ENCODE measurements around the gene CDK19. TPM values are rescaled to one million over a fixed set of nuclear protein-coding genes. Genes with fewer than 3 reads are reported as not detected.
"Not testable (repeated sequence)": the region's sequence is repeated elsewhere in the genome, so short reads cannot be mapped to it uniquely, and the experiment has no call there.

Gene CDK19
- total RNA-seq, 1 donor = 7.9 TPM

GRCh38 chr6:110826236-110827129 lies 11.2 kb upstream of the CDK19 start:
- Histone ChIP-seq H3K9me3 (ENCODE audit: low read depth, low read length) (no peaks in the 10 kb centered on the region), H3K4me3 (ENCODE audit: low read length) (no peak overlapping the region), H3K4me1 (ENCODE audit: insufficient read depth, low read length) (peaks cover 37% of the 10 kb centered on the region), H3K27me3 (ENCODE audit: insufficient read depth, low read length) (no peaks in the 10 kb centered on the region)

GRCh38 chr6:110823146-110823545 lies 7.9 kb upstream of the CDK19 start:
- no peaks in the 10 kb centered on the region for H3K27me3 ChIP-seq (ENCODE audit: insufficient read depth, low read length)
- no peak overlapping the region for H3K4me3 ChIP-seq (ENCODE audit: low read length)
- H3K9me3 ChIP-seq (ENCODE audit: low read depth, low read length) = no peaks in the 10 kb centered on the region
- H3K4me1 ChIP-seq (ENCODE audit: insufficient read depth, low read length) = peaks cover 45% of the 10 kb centered on the region

GRCh38 chr6:110822249-110822648 lies 7.0 kb upstream of the CDK19 start:
- Histone ChIP-seq H3K4me1 (ENCODE audit: insufficient read depth, low read length) (peaks cover 45% of the 10 kb centered on the region), H3K9me3 (ENCODE audit: low read depth, low read length) (no peaks in the 10 kb centered on the region), H3K4me3 (ENCODE audit: low read length) (no peak overlapping the region), H3K27me3 (ENCODE audit: insufficient read depth, low read length) (no peaks in the 10 kb centered on the region)

- Histone ChIP-seq H3K9me3 (ENCODE audit: low read depth, low read length) (no peaks in the 10 kb centered on the region), H3K4me1 (ENCODE audit: insufficient read depth, low read length) (peaks cover 43% of the 10 kb centered on the region), H3K27me3 (ENCODE audit: insufficient read depth, low read length) (no peaks in the 10 kb centered on the region), H3K4me3 (ENCODE audit: low read length) (no peak overlapping the region)
These were observed 1.4 kb upstream of the CDK19 start for GRCh38 chr6:110816677-110817076.

- Histone ChIP-seq H3K9me3 (ENCODE audit: low read depth, low read length) (no peaks in the 10 kb centered on the region), H3K4me1 (ENCODE audit: insufficient read depth, low read length) (peaks cover 43% of the 10 kb centered on the region), H3K27me3 (ENCODE audit: insufficient read depth, low read length) (no peaks in the 10 kb centered on the region), H3K4me3 (ENCODE audit: low read length) (peak overlapping the region; percentile 90)
These were observed 256 bp downstream of the CDK19 start for GRCh38 chr6:110815015-110815410.

- Histone ChIP-seq H3K9me3 (ENCODE audit: low read depth, low read length) (no peaks in the 10 kb centered on the region), H3K4me3 (ENCODE audit: low read length) (peak overlapping the region; percentile 90), H3K4me1 (ENCODE audit: insufficient read depth, low read length) (peaks cover 43% of the 10 kb centered on the region), H3K27me3 (ENCODE audit: insufficient read depth, low read length) (no peaks in the 10 kb centered on the region)
These were observed 911 bp downstream of the CDK19 start for GRCh38 chr6:110814102-110815014.

GRCh38 chr6:110813338-110814101 lies 1.7 kb downstream of the CDK19 start:
- Histone ChIP-seq H3K9me3 (ENCODE audit: low read depth, low read length) (no peaks in the 10 kb centered on the region), H3K27me3 (ENCODE audit: insufficient read depth, low read length) (no peaks in the 10 kb centered on the region), H3K4me3 (ENCODE audit: low read length) (peak overlapping the region; percentile 90), H3K4me1 (ENCODE audit: insufficient read depth, low read length) (peaks cover 43% of the 10 kb centered on the region)

- H3K9me3 ChIP-seq (ENCODE audit: low read depth, low read length) = no peaks in the 10 kb centered on the region
- H3K27me3 ChIP-seq (ENCODE audit: insufficient read depth, low read length) = no peaks in the 10 kb centered on the region
These were observed 2.5 kb downstream of the CDK19 start for GRCh38 chr6:110812719-110813118.

GRCh38 chr6:110810896-110811586 lies 4.2 kb downstream of the CDK19 start:
- Histone ChIP-seq H3K4me1 (ENCODE audit: insufficient read depth, low read length) (peaks cover 43% of the 10 kb centered on the region), H3K27me3 (ENCODE audit: insufficient read depth, low read length) (no peaks in the 10 kb centered on the region), H3K4me3 (ENCODE audit: low read length) (no peak overlapping the region), H3K9me3 (ENCODE audit: low read depth, low read length) (no peaks in the 10 kb centered on the region)

More at GRCh38 chr6:110812719-110813118, 2.5 kb downstream of the CDK19 start:
- Histone ChIP-seq H3K4me1 (ENCODE audit: insufficient read depth, low read length) (peaks cover 44% of the 10 kb centered on the region), H3K4me3 (ENCODE audit: low read length) (no peak overlapping the region)

GRCh38 chr6:110809792-110810191 lies 5.5 kb downstream of the CDK19 start:
- Histone ChIP-seq H3K27me3 (ENCODE audit: insufficient read depth, low read length) (no peaks in the 10 kb centered on the region), H3K4me3 (ENCODE audit: low read length) (no peak overlapping the region), H3K4me1 (ENCODE audit: insufficient read depth, low read length) (peaks cover 46% of the 10 kb centered on the region), H3K9me3 (ENCODE audit: low read depth, low read length) (no peaks in the 10 kb centered on the region)

- H3K9me3 ChIP-seq (ENCODE audit: low read depth, low read length); H3K4me3 ChIP-seq (ENCODE audit: low read length); H3K27me3 ChIP-seq (ENCODE audit: insufficient read depth, low read length): not testable (repeated sequence)
- peaks cover 49% of the 10 kb centered on the region for H3K4me1 ChIP-seq (ENCODE audit: insufficient read depth, low read length)
These were observed 13.1 kb downstream of the CDK19 start for GRCh38 chr6:110802175-110802574.

- H3K9me3 ChIP-seq (ENCODE audit: low read depth, low read length) = no peaks in the 10 kb centered on the region
- no peak overlapping the region for H3K4me3 ChIP-seq (ENCODE audit: low read length)
- H3K4me1 ChIP-seq (ENCODE audit: insufficient read depth, low read length) = peaks cover 43% of the 10 kb centered on the region
- H3K27me3 ChIP-seq (ENCODE audit: insufficient read depth, low read length) = no peaks in the 10 kb centered on the region
These were observed 14.5 kb downstream of the CDK19 start for GRCh38 chr6:110800839-110801196.

GRCh38 chr6:110800196-110800838 lies 15.0 kb downstream of the CDK19 start:
- no peaks in the 10 kb centered on the region for H3K9me3 ChIP-seq (ENCODE audit: low read depth, low read length)
- H3K27me3 ChIP-seq (ENCODE audit: insufficient read depth, low read length) = no peaks in the 10 kb centered on the region
- peaks cover 42% of the 10 kb centered on the region for H3K4me1 ChIP-seq (ENCODE audit: insufficient read depth, low read length)
- H3K4me3 ChIP-seq (ENCODE audit: low read length) = no peak overlapping the region

GRCh38 chr6:110799655-110800054 lies 15.6 kb downstream of the CDK19 start:
- H3K9me3 ChIP-seq (ENCODE audit: low read depth, low read length) = no peaks in the 10 kb centered on the region
- H3K4me1 ChIP-seq (ENCODE audit: insufficient read depth, low read length) = peaks cover 45% of the 10 kb centered on the region
- H3K27me3 ChIP-seq (ENCODE audit: insufficient read depth, low read length) = no peaks in the 10 kb centered on the region

More at GRCh38 chr6:110799655-110800054, 15.6 kb downstream of the CDK19 start:
- no peak overlapping the region for H3K4me3 ChIP-seq (ENCODE audit: low read length)

Data from mononuclear cell (primary cell).